GM12875 (cell line): ENCODE results near the gene ABHD17A.

ENCODE experiments used
- H3K4me3 ChIP-seq: one replicate; pipeline ENCODE4 v1.5.1; 2011; ENCODE audit warnings: low read depth, low read length, control low read depth
- CTCF ChIP-seq: IDR thresholded peaks from 2 replicates; pipeline ENCODE4 v1.5.1; 2011; ENCODE audit warnings: low read depth, mild to moderate bottlenecking, control low read depth, inconsistent platforms, low read length, moderate library complexity, borderline replicate concordance; ENCODE audit not compliant: insufficient read depth

The ABHD17A gene

GRCh38 chr19:1911098-1911497, 25.8 kb upstream of the ABHD17A start:
- H3K4me3 ChIP-seq = no peak overlapping the region
- TF ChIP-seq CTCF = no peak

DNA sequence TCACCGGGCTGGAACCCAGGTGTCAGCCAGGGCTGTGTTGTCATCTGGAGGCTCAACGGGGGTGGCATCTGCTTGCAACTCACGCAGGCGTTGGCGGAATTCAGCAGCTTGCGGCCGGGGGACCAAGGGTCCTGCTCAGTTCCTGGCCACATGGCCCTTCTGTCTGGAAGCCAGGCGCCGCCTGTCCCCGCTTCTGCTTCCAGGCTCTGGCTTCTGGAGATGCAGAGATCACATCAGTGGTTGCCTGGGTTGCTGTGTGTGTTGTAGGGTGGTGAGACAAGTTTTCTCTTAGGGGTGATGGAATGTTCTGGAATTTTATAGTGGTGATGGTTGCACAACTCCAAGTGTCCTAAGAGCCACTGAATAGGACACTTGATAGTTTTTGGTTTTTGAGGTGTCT, 24.9 kb upstream of the ABHD17A start:
- no peak for TF ChIP-seq CTCF
- H3K4me3 ChIP-seq = no peak overlapping the region

GRCh38 chr19:1909761-1910080, 24.4 kb upstream of the ABHD17A start:
- TF ChIP-seq CTCF = no peak
- H3K4me3 ChIP-seq = no peak overlapping the region

DNA sequence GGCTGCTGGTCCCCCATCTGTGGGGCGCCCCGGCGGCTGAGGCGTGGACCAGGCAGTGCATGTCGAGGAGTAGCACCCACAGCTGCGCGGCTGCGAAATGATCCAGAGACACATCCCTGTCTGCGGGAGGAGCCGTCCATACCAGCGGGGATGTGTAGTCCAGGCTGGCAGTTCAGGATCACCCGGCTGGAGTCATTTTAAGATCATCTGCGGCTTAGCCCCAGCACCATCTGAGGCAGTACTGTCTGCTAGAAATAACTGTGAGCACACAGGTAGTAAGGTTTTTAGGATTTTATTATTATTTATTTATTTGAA, 23.0 kb upstream of the ABHD17A start:
- TF ChIP-seq CTCF = no peak
- no peak overlapping the region for H3K4me3 ChIP-seq

- no peak for TF ChIP-seq CTCF
- no peak overlapping the region for H3K4me3 ChIP-seq
Observed at GRCh38 chr19:1907563-1908363, 22.5 kb upstream of the ABHD17A start.

DNA sequence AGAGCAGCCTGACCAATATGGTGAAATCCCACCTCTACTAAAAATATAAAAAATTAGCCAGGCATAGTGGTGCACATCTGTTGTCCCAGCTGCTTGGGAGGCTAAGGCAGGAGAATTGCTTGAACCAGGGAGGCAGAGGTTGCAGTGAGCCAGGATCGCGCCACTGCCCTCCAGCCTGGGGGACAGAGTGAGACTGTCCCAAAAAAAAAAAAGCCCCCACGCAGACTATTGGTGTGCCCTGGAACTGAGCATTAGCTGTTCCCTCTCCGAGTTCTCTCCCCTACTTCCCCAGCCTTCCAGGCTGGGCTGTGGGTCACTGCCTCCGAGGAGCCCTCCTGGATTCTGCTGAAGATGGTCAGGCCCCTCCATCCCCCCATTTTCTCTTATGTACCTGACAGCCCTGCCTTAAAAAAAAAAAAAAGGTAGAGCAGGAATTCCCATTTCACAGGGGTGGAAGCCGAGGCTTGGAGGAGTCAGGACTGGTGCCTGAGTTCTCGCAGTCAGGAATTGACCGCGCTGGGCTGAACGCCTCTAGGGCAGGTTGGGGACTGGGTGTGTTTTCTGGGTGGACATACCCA, 21.8 kb upstream of the ABHD17A start:
- no peak for TF ChIP-seq CTCF
- H3K4me3 ChIP-seq = no peak overlapping the region

DNA sequence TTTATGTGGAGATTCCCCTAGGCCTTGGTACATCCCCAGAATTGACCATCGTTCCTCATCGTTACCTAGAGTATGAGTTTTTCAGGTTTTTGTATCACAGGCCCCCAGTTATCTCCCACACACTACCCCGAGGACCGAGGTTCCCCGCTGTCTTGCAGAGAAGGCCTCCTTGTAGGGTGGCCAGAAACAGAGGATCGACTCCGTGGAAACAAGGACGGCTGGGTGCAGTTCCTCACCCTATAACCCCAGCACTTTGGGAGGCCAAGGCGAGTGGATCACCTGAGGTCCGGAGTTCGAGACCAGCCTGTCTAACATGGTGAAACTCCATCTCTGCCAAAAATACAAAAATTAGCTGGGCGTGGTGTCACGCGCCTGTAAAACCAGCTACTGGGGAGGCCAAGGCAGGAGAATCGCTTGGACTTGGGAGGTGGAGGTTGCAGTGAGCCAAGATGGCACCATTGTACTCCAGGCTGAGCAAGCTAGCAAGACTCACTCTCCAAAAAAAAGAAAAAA, 20.6 kb upstream of the ABHD17A start:
- H3K4me3 ChIP-seq = peak overlapping the region; percentile 83
- no peak for TF ChIP-seq CTCF
